MCF 10A (cell line): Measurements from ENCODE around the gene PTGFRN. TPM values are rescaled to one million over a fixed set of nuclear protein-coding genes. Genes with fewer than 3 reads are reported as not detected.
A peak's percentile ranks its signal among the peaks of the same experiment; 100 is the strongest.

Source experiments
- BruUV-seq: library from RNA; stranded (reverse); fragments of 400-500 nt; replicated peaks from 2 replicates; lab custom pipeline; 2021; lab: Mats Ljungman, UMichigan
- CTCF ChIA-PET: fragments of 300-600 bp; sonication (Branson Sonifier 250); formaldehyde crosslinking; extraction: SDS; loops from one replicate; lab custom pipeline; 2021; ENCODE audit warnings: antibody characterized with exemption, inconsistent platforms; lab: Yijun Ruan, JAX
- POLR2A ChIA-PET: fragments of 300-600, 350-650 bp; sonication (Branson Sonifier 250); formaldehyde crosslinking; extraction: SDS; loops from one replicate; lab custom pipeline; 2020; ENCODE audit warnings: antibody characterized with exemption, inconsistent platforms; lab: Yijun Ruan, JAX
- DNase-seq: peaks from one replicate; pipeline ENCODE4 v3.0.0-alpha.2; 2018; ENCODE audit not compliant: unreplicated experiment
- H3K27ac Mint-ChIP-seq: one replicate; pipeline ENCODE4 v1.8.0; 2022; ENCODE audit warnings: mild to moderate bottlenecking, low read depth, mixed read lengths; ENCODE audit not compliant: unreplicated experiment
- H3K27me3 Mint-ChIP-seq: one replicate; pipeline ENCODE4 v1.8.0; 2022; ENCODE audit warnings: mixed read lengths; ENCODE audit not compliant: insufficient read depth, unreplicated experiment
- H3K36me3 Mint-ChIP-seq: one replicate; pipeline ENCODE4 v1.8.0; 2022; ENCODE audit warnings: mild to moderate bottlenecking, moderate library complexity, mixed read lengths; ENCODE audit not compliant: insufficient read depth, unreplicated experiment
- H3K4me1 Mint-ChIP-seq: one replicate; pipeline ENCODE4 v1.8.0; 2022; ENCODE audit warnings: mixed read lengths; ENCODE audit not compliant: insufficient read depth, unreplicated experiment
- H3K4me3 Mint-ChIP-seq: one replicate; pipeline ENCODE4 v1.8.0; 2022; ENCODE audit warnings: mild to moderate bottlenecking, moderate library complexity, mixed read lengths; ENCODE audit not compliant: unreplicated experiment
- H3K9me3 Mint-ChIP-seq: one replicate; pipeline ENCODE4 v1.8.0; 2022; ENCODE audit warnings: mixed read lengths; ENCODE audit not compliant: unreplicated experiment
- intact Hi-C: fragments of 100-400 bp; cut with micrococcal nuclease; formaldehyde crosslinking; loops from 2 replicates; pipeline ENCODE4 v1.14.1; 2022
- total RNA-seq: library from RNA; stranded (reverse); gene quantifications from 2 replicates; pipeline ENCODE4 v1.2.3, GENCODE V29; 2022
- TF ChIP-seq, protein P1 (sequence below): fragments of 200-600 bp; IDR thresholded peaks from one replicate; pipeline ENCODE4 v1.8.0; 2022; ENCODE audit warnings: antibody characterized with exemption, mild to moderate bottlenecking; ENCODE audit not compliant: unreplicated experiment

Gene PTGFRN
- total RNA-seq, 1 experiment from 2014 or later = 45.2 TPM

DNA sequence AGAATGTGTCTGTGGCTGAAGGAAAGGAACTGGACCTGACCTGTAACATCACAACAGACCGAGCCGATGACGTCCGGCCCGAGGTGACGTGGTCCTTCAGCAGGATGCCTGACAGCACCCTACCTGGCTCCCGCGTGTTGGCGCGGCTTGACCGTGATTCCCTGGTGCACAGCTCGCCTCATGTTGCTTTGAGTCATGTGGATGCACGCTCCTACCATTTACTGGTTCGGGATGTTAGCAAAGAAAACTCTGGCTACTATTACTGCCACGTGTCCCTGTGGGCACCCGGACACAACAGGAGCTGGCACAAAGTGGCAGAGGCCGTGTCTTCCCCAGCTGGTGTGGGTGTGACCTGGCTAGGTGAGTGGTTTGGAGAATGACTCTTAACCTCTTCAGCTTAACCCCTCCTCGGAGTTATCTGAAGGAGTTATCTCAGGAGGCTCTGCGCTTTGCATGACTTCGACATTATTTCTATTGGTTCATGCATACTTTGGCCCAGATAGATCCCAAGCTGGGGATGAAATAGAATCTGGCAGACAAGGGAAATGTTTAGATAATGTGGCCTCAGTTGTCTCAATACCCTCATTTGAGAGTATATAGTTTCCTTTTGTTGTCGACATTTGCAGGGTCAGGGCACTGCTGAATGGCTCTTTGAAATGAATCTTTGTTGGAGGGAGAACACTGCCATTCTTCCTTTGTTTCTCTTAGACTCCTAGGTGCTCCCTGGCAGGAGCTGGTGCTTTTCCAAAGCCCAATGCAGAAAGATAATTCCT, 39.7 kb downstream of the PTGFRN start:
- no peak for DNase-seq
- intact Hi-C loops = no loop called here
- TF ChIP-seq, protein P1, sequence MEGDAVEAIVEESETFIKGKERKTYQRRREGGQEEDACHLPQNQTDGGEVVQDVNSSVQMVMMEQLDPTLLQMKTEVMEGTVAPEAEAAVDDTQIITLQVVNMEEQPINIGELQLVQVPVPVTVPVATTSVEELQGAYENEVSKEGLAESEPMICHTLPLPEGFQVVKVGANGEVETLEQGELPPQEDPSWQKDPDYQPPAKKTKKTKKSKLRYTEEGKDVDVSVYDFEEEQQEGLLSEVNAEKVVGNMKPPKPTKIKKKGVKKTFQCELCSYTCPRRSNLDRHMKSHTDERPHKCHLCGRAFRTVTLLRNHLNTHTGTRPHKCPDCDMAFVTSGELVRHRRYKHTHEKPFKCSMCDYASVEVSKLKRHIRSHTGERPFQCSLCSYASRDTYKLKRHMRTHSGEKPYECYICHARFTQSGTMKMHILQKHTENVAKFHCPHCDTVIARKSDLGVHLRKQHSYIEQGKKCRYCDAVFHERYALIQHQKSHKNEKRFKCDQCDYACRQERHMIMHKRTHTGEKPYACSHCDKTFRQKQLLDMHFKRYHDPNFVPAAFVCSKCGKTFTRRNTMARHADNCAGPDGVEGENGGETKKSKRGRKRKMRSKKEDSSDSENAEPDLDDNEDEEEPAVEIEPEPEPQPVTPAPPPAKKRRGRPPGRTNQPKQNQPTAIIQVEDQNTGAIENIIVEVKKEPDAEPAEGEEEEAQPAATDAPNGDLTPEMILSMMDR = no peak
- ChIA-PET CTCF (interaction anchor here (0.5 to 1.6 kb wide), 3 partner anchors 9 to 823 kb away, joined by 3 to 6 read pairs (median 3); no protein-coding TSS in a partner anchor), POLR2A (interaction anchor here (0.7 to 1.1 kb wide), 3 partner anchors 9 to 95 kb away, joined by 3 read pairs; no protein-coding TSS in a partner anchor)
- peaks cover 25% of the 10 kb centered on the region for H3K36me3 Mint-ChIP-seq
- no peaks in the 10 kb centered on the region for H3K27me3 Mint-ChIP-seq
- peaks cover 7% of the 10 kb centered on the region for H3K4me1 Mint-ChIP-seq
- H3K27ac Mint-ChIP-seq = no peak overlapping the region
- H3K9me3 Mint-ChIP-seq = no peaks in the 10 kb centered on the region
- no peak overlapping the region for H3K4me3 Mint-ChIP-seq
- BruUV-seq = no TSS peak

DNA sequence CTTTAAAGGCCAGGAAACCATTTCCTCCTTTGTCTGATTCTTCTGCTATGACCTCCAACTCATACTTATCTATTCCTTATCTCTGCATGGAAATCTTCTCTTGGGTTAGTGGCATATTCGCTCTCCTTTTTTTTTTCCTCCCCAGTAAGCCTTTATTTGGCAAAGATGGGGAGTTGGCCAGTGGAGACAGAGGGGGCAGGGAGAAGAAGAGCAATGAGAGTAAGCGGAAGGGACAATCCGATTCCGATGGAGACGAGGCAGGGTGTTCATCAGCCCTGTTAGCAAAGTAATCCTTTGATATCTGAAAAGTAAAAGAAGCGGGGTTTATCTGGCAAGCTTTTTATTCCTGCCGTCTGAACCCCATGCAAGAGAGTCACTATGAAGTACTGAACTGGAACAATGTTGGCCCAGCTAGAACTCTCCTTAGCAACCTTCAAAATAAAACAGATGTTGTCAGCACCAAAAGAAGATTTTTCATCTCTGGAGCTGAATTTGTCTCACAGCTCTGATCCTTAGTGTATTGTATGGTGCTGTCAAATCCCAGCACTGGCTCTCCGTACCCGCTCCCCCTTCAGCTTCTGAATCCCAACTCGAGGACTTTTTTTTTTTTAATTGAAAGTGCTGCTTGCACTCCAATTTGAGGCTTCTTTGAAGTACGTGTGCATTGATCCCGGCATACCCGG, 40.9 kb downstream of the PTGFRN start:
- ChIA-PET CTCF (interaction anchor here (0.6 to 0.7 kb wide), 2 partner anchors 33 to 94 kb away, joined by 3 to 5 read pairs; no protein-coding TSS in a partner anchor), POLR2A (no interaction called here)
- TF ChIP-seq, protein P1 = no peak
- BruUV-seq = no TSS peak
- H3K27me3 Mint-ChIP-seq = no peaks in the 10 kb centered on the region
- no peak overlapping the region for H3K4me3 Mint-ChIP-seq
- peaks cover 7% of the 10 kb centered on the region for H3K4me1 Mint-ChIP-seq
- no peak overlapping the region for H3K27ac Mint-ChIP-seq
- H3K36me3 Mint-ChIP-seq = peaks cover 20% of the 10 kb centered on the region
- H3K9me3 Mint-ChIP-seq = no peaks in the 10 kb centered on the region
- no peak for DNase-seq
- intact Hi-C loops = no loop called here

DNA sequence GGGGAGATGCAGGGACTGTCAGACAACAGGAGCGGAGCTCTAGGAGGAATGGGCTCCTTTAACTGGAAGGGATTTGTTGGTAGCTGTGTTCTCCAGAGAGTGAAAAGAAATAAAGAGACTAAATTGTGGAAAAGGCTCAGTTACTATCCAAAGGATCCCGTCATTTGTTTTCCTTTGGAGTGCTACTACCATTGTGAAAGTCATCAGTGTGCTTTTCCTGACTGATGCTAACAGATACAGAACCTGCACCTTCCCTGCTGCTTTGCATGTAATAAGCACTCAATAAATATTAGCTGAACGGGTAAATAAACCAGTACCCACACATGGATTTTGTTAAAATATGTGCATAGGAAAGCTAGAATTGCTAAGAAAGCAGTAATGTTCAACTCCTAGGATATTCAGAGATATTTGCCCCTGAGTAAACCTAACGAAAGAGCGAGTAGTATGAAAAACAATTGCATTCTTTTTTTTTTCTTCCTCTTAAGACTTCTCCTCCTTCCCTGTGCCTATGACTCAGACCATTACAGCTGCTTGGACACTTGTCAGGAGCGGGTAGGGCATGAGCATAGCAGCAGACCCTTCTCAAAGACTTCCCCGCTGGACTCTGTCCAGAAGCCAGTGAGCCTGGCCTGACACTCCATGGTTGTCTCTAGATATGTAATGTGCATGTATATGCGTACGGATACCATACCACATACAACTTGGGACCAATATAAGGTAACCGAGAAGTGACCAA, 41.7 kb downstream of the PTGFRN start:
- BruUV-seq = no TSS peak
- no peaks in the 10 kb centered on the region for H3K27me3 Mint-ChIP-seq
- no peaks in the 10 kb centered on the region for H3K9me3 Mint-ChIP-seq
- intact Hi-C loops = no loop called here
- peak; percentile 17 for DNase-seq
- no peak overlapping the region for H3K27ac Mint-ChIP-seq
- peaks cover 7% of the 10 kb centered on the region for H3K4me1 Mint-ChIP-seq
- TF ChIP-seq, protein P1 = no peak
- CTCF ChIA-PET = interaction anchor here (0.6 to 0.7 kb wide), 4 partner anchors 24 to 1073 kb away, joined by 3 to 5 read pairs (median 3); no protein-coding TSS in a partner anchor
- no peak overlapping the region for H3K4me3 Mint-ChIP-seq
- POLR2A ChIA-PET = no interaction called here
- H3K36me3 Mint-ChIP-seq = peaks cover 16% of the 10 kb centered on the region
